H1 (cell line): Measurements from ENCODE around the gene PLAC1. TPM values are rescaled to one million over a fixed set of nuclear protein-coding genes. Genes with fewer than 3 reads are reported as not detected.

Source experiments
- CBX8 ChIP-seq: fragments of 300-800, 300-1000 bp; sonication (generic); IDR thresholded peaks from 2 replicates; pipeline ENCODE4 v1.7.1; 2016; ENCODE audit warnings: low read depth, low read length, borderline replicate concordance
- SP4 ChIP-seq: IDR thresholded peaks from 2 replicates; pipeline ENCODE4 v1.6.1; 2012; ENCODE audit warnings: low read length, inconsistent platforms
- polyA plus RNA-seq, 7 experiments: library from polyadenylated mRNA; depleted of rRNA in 3 of 7; stranded (reverse) in 5 of 7; unstranded in 2 of 7; fragments of >200 nt in 5 of 7; fragments of 200-250 nt in 2 of 7; gene quantifications; 1 replicate in 5 of 7; 2 replicates in 1 of 7; 4 replicates in 1 of 7; pipeline versions ENCODE4 v1.2.1 to v1.2.3, GENCODE V29; 2011 to 2013; ENCODE audit warnings: missing spikeins in 2 of 7, mixed read lengths in 2 of 7
- total RNA-seq: library from RNA; stranded (reverse); fragmentation: NEBNext Ultra II Directional; extraction: Animal tissue kit (Norgen Biotek cat#: 25700); gene quantifications from 2 replicates; pipeline ENCODE4 v1.2.1, GENCODE V29; 2021

PLAC1 gene
- total and polyA plus RNA-seq, 2 of the 8 experiments (the other 6 are each of a cell fraction or from before 2014, with no cell fraction given), result 1.8 TPM; not detected in 1

- TF ChIP-seq CBX8 (no peak), SP4 (no peak)
Measured at GRCh38 chrX:134566506-134566905, 91.8 kb downstream of the PLAC1 start (continued).
